GM18505 (cell line): ENCODE results near the gene HRH4.

Experiments
- ATAC-seq: cut with Tn5 transposase; IDR thresholded peaks from one replicate; pipeline ENCODE4 v1.9.1; 2021; ENCODE audit not compliant: unreplicated experiment
- POLR2A ChIP-seq: IDR thresholded peaks from 4 replicates; pipeline ENCODE4 v1.6.1; 2011; ENCODE audit warnings: borderline replicate concordance; ENCODE audit not compliant: insufficient read depth, insufficient read length; ENCODE audit errors: extremely low read depth

The HRH4 gene

GRCh38 chr18:24502667-24503523 is 42.5 kb downstream of the HRH4 start:
- no peak for TF ChIP-seq POLR2A

GRCh38 chr18:24504401-24504800 is 44.0 kb downstream of the HRH4 start:
- ATAC-seq = no peak
- TF ChIP-seq POLR2A = no peak

More at GRCh38 chr18:24502667-24503523, 42.5 kb downstream of the HRH4 start:
- ATAC-seq = no peak

- ATAC-seq = no peak
- no peak for TF ChIP-seq POLR2A
These were observed 45.7 kb downstream of the HRH4 start for GRCh38 chr18:24506175-24506574.

- ATAC-seq = no peak
- no peak for TF ChIP-seq POLR2A
These were observed 49.0 kb downstream of the HRH4 start for GRCh38 chr18:24509435-24509834.

- peak; percentile 73 for ATAC-seq
- no peak for TF ChIP-seq POLR2A
These were observed 54.0 kb downstream of the HRH4 start for GRCh38 chr18:24514439-24514838.

- no peak for TF ChIP-seq POLR2A
- ATAC-seq = no peak
These were observed 55.3 kb downstream of the HRH4 start for GRCh38 chr18:24515721-24516120.

- ATAC-seq = no peak
- TF ChIP-seq POLR2A = no peak
These were observed 55.8 kb downstream of the HRH4 start for GRCh38 chr18:24516261-24516660.

GRCh38 chr18:24517554-24517953 is 57.1 kb downstream of the HRH4 start:
- ATAC-seq = no peak
- TF ChIP-seq POLR2A = no peak

GRCh38 chr18:24518596-24518995 is 58.2 kb downstream of the HRH4 start:
- TF ChIP-seq POLR2A = no peak
- ATAC-seq = no peak
